CD4-positive, alpha-beta T cell treated with Interleukin-6 at 100 ng/mL for 8 hours (primary cell): Measurements from ENCODE around the gene NAPA.

ENCODE experiments used
- DNase-seq: peaks from one replicate; pipeline ENCODE4 v3.0.0-alpha.2; 2020; ENCODE audit warnings: mixed read lengths, low spot score

Gene NAPA

DNA sequence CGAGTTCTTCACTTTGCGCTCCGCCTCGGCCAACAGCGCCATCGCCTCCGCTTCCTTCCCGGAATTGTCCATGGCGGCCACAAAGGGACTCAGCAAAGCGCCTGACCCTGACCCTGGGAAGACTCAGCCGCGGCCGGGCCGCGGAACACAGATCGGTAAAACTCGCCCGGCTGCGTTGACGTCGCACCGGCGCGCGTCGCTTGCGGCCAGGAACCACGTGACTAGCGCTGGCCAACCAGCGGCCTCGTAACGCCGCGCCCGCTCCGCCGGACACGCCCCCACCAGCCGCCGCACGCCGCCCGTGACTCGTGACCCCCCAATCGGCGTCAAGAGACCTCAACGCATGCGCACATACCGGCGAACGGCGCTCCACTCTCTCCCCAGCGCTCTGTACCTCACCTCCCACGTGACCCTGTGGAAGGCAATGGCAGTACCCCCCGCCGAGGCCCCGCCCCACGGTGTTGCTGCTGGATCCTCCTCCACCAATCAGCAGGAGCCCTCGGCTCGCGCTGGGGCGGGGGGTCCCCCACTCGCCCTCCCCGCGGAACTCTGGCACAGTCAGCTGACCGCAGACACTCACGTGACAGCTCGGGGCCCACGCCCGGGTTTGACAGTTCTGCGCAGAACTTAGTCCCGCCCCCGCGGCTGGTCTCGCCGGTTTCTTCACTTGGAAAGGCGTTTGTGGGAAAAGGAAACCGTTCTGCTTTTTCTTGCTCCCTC lies at the start of gene NAPA:
Gene NAPA (minus strand): TSS at position 195 of the 720 bp plus-strand sequence. CDS start 123 bp downstream, at position 72.
- DNase-seq: peak; percentile 100

DNA sequence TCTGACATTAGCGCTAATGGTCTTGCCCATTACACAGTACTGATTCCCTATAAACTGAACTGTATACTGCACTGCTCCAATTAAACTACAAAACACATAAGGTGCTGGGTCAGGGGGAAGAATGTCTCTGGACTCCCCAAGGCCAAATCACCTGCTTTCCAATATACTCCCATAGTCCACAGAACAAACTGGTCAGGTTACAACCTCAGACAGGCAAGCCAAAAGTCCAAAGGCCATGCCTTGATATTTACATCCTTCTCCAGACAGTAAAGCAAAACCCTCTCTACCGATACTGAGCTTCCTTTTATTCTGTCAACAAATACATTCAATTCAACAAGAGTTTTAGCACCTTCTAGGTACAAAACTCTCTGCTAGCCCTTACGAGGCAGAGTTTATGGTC lies 49.2 kb upstream of the NAPA start:
- DNase-seq: no peak

DNA sequence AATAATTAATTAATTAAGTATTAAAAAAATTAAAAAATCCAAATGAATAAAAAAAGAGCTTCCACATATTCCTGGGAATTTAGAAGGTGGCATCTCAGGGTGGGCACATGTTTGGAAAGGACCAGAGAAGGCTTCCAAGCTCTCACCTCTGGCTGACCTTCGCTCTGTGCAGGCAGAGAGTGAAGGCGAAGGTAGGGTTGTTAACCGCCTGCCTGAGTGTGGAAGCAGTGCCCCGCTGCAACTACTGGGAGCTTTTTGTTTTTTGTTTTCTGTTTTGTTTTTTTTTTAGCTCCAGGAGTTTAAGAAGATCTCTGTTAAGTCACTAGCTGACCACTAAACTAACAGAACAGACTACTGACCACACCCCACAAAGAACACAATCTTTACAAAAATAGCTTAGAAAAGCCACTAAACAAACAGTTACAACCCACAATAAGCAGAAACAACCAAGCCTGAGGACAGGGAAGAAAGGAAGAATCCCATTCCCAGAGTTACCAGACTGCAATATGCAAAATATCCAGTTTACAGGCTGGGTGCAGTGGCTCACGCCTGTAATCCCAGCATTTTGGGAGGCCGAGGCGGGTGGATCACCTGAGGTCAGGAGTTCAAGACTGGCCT lies 46.7 kb upstream of the NAPA start:
- no peak for DNase-seq

DNA sequence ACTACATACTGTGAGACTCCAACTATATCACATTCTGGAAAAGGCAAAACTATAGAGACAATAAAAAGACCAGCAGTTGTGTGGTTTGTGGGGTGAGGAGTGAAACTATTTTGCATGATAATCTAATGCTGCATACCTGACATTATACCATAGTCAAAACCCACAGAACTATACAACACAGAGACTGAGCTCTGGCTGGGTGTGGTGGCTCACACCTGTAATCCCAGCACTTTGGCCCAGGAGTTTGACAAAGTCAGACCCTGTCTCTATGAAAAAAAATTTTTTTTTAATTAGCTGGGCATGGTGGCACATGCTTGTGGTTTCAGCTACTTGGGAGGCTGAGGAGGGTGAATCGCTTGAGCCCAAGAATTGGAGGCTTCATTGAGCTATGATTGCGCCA lies 46.1 kb upstream of the NAPA start:
- no peak for DNase-seq

DNA sequence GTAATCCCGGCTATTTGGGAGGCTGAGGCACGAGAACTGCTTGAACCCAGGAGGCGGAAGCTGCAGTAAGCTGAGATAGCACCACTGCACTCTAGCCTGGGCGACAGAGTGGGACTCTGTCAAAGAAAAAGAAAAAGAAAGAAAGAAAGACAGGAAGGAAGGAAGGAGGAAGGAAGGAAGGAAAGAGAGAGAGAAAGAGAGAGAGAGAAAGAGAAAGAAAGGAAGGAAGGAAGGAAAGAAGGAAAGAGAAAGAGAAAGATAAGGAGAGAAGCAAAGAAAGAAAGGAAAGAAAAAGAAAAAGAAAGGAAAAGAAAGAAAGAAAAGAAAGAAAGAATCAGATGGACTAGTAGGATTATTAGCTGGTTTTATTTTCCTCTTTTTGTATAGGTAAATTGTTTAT lies 35.3 kb upstream of the NAPA start:
- no peak for DNase-seq

DNA sequence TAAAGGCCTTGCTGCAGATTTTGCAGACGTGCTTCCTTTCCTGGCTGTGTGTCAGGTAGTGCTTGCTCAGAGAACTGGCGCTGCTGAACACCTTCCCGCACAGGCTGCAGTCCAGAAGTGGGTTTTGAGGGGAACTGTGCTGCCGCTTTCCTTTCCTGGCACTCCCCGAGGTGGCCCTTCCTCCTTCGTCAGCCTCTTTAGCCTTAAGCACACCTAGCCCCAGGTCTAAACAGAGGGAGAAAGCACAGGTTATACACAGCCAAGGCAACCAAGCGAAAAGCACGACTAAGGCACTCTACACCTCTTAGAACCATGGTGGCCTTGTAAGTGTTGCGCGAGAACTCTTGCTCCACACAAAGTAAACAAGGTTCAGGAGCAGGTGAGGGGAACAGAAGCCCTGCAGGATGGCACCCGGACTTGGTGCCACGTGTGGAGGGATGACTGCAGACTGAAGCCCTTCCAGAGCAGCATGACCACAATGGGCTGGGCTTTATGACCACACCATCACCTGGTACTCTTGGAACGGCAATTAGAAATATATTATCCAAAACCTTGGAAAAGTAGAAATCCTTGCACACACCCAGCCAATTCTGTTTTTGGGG lies 34.5 kb upstream of the NAPA start:
- DNase-seq: no peak

DNA sequence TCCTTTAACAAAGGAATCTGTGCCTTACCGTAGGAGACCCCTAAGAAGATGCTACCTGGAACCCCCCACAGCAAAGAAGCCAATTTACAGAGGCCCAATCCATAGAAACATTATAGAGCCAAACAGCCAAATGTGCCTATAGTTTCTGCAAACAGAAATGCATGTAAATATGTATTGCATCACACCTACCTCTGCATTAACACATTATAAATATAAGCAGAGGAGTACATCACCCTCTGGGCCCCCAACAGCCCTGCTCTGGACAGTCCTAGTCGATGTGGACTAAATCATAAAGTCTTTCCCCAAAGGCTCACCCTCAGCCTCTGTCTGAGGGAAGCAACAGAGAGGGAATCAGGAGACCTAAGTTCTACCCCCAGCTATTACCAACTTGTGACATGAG lies 32.3 kb upstream of the NAPA start:
- no peak for DNase-seq

DNA sequence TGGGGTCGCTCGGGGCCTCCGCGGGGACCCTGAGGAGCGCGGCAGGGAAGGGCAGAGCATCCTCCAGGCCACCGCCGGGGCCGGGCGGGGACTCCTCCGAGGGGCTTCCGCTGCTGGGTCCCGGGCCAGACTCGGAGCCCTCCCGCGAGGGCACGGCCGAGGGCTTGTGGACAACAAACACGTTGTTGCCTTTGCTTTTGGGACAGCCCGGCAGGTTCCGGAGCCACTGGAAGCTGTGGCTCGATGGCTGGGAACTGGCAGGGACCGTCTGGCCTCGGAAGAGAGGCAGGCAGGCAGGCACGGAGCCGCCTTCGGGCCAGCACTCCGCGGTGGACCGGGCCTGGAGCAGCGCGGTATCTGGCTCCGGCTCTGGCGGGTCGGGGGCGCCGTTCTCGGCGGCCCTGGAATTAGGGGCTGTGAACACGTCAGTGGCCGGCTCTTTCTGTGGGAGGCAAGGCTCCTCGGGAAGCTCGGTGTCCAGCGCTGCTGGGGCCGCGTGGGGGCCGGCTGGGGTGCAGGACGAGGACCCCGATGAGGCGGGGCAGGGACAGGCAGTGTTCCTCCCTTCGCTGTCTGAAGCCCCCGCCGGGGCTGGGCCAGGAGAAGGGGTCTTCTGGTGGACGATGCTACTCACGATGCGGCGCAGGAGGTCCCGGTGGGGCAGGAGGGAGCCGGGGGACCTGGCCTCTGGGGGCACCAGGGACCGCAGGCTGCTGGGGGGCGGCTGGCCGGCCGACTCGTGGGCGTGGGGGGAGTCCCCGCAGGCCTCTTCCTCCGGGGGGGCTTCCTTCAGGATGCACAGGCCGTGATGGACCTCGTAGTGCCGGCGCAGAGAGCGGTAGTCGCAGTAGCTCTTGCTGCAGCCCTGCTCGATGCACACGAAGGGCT lies 30.4 kb upstream of the NAPA start:
- DNase-seq: no peak

DNA sequence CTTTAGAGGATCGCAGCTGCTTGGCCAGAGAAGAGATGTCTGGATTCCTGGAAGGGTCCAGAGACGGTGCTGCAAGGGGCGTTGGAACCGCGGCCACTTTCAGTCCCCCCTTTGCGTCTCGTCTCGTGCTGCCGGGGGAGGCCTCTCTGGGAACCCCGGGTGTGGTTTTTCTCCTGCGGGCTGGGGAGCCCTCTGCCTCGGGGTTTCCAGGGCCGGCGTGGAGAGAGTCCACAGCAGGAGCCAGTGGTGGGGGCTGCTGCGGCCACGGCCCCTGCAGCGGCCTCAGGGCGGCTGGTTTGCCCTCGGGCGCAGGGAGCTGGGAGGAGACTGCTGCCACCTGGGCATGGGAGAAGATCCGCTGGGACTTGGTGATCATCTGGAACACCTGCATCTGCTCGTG lies 29.6 kb upstream of the NAPA start:
- no peak for DNase-seq

DNA sequence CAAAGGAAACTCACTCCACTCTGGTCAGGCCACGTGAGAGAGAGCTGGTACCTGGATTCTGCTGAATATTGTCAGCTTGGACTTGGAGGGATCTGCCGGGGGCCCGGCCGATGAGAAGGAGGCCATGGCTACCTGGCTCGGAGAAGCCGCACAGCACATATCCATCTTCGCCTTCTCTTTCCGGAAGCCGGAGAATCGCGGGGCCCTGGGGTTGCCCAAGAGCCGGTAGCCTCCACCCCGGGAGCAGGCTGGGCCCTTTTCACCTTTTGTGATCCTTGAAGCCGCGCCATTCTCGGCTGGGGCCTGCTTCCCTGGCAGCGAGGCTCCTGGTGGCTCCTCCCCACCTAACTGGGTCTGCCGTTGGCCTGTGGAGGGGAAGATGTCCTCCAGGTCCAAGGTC lies 29.2 kb upstream of the NAPA start:
- no peak for DNase-seq

DNA sequence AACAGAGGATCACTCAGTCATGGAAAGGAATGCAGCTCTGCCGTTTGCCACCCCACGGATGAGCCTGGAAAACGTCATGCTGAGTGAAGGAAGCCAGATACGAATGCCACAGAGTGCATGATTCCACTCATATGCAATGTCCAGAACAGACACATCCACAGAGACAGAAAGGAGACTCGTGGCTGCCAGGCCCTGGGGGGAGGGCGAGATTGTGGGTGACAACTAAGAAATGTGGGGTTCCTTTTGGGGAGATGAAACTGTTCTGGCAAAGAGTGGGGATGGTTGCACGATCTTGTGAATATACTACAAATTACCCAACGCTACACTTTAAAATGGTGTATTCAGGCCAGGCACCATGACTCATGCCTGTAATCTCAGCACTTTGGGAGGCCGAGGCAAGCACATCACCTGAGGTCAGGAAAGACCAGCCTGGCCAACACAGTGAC lies 27.2 kb upstream of the NAPA start:
- no peak for DNase-seq

DNA sequence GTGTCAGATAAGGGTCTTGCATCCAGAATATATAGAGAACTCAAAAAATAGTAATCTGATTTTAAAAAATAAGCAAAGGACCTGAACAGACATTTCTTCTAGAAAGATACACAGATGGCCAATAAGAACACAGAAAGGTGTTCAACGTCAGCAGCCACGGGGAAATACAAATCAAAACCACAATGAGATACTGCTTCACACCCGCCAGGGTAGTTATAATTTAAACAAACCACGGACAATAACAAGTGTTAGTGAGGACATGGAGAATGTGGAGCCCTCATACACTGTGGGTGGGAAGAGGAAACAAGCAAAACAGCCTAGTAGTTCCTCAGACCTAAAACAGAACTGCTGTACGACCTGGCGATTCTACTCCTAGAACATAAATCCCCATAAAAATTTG lies 26.7 kb upstream of the NAPA start:
- DNase-seq: peak; percentile 47

DNA sequence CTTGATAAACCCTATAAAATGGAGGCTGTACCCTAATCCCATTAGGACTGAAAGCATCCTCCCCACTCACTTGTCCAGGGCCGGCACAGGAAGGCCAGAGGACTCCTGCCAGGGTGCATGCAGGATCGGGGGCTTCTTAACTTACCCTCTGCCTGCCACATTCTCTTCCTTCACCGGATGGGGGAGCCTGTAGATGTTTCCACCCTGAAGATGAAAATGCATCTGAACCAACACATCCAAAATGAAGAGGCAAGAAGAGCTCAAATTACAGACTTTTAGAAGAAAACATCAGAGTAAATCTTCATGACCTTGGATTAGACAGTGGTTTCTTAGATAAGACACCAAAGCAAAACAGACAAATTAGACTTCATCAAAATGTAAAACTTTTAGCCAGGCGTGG lies 25.9 kb upstream of the NAPA start:
- DNase-seq: no peak

DNA sequence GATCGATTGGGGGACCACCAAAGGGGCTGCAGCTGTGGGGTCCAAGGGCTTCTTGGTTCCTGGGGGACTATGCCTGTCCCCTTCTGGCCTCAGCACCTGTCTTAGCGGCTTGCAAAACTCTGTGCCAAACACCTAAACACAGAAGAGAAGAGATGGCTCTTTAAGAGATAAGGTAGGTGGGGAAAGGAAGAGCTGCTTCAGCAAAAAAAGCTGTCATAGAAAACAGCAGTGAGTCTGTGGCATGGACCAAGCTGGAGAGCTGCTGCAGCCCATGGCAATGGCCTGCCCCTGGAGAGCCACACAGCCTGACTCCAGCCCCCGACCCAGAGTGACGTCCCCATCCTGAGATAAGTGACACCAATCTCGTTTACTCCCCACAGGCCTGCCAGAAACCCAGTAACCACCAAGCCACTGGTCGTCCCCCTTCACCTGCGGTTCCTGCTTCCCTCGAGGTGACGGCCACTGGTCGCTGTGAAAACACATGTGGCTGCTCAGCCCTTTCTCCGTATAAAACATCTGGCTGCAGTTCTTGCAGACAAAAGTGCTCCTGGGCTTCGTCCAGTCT lies 25.0 kb upstream of the NAPA start:
- no peak for DNase-seq

DNA sequence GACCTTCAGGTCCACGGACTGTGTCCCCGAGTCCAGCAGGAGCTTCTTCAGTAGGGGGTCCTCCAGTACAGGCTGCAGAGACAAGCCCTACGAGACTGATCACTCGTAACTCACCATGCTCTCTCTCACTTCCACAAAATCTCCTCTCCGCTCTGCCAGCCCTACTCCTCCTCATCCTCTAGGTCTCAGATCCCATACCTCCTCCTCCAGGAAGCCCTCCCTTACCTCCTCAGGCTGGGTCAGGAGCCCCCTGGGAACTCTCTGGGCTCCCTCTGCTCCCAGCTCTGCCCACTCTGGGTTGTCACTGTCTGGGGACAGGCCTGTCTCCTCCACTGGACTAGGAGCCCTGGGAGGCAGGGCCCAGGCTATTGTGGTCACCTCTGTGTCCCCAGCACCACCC lies 23.9 kb upstream of the NAPA start:
- DNase-seq: no peak

DNA sequence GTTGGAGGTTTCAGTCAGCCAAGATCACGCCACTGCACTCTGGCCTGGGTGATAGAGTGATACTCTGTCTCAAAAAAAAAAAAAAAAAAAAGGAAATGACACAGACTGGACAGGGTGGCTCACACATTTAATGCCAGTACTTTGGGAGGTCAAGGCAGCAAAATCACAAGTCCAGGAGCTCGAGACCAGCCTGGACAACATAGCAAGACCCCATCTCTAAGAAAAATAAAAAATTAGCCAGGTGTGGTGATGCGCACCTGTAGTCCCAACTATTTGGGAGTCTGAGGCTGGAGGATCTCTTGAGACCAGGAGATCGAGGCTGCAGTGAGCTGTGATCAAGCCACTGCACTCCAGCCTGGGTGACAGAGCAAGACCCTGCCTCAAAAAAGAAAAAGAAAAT lies 22.6 kb upstream of the NAPA start:
- no peak for DNase-seq

DNA sequence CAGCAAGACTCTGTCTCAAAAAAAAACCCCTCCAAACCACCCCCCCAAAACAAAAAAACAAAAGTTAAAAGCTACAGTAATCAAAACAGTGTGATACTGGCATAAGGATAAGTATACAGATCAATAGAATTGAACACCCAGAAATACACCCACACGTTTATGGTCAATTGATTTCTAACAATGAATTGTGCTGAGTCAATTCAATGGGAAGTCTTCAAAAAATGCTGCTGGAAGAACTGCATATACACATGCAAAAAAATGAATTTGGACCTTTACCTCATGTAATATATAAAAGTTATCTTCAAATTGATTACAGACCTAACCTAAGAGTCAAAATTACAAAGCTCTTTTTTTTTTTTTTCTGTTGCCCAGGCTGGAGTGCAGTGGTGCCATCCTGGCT lies 19.8 kb upstream of the NAPA start:
- DNase-seq: no peak

DNA sequence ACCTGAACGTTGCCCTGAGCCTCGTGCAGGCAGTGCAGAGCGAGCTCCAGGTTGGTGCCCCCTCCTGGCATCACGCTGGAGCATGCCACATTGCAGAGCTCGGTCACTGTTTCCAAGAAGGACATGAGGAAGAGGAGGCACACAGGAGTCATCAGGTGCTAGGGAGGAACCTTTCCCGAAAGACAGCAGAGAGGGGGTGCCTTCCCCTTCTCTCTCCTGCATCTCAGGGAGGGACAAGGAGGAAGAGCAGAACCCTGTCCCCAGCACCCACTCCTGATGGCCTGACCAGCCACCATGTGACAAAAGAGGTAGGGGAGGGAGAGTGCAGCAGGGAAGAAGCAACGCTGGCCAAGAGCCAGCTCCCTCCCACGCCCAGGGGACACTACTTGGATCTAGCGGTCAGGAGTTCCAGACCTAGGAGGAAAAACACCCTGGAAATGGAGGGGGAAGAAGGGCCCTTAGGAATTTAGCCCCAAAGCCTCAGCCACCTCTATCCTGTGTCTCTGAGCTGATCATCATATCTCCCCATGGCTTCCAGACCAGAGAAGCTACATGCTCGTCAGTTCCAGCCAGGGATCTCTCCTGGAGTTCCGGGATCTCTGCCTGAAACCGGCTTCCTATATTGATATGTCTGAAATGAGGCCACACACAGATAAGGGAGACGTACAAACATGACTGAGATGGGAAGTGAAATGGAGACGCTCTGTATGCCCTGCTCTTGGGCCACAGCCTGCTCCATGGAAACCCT lies 17.0 kb upstream of the NAPA start:
- no peak for DNase-seq

DNA sequence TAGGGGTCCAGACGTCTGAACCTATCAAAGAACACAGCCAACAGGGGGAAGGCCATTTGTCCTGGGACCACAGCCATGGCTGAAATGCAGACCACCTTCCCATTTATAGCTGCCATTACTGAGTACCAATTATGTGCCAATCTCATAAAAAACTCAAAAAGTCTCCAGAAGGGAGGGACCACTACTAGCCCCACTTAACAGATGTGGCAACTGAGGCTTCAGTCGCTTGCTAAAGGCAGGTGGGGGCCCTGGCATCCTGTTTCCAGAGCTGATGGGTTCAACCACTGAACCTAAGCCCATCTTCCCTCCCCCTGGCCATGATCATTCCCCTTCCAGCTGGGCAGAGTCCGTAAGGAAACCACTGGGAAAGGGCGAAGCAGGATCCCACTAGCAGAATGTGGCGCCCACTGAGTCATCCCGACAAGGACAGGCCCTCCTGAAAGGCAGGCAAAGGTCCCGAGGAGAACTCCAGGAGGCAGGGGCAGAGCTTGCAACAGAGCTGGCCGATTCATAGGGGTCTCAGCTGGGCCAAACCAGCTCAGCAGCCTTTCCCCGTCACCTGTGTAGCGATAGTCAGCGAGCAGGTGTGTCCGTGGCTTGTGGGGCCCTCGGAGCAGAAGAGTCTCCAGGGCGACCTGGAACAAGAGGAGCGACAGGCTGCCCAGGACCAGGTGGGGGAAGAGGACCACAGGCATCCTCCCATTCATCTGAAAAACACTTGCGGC lies 14.3 kb upstream of the NAPA start:
- DNase-seq: no peak

DNA sequence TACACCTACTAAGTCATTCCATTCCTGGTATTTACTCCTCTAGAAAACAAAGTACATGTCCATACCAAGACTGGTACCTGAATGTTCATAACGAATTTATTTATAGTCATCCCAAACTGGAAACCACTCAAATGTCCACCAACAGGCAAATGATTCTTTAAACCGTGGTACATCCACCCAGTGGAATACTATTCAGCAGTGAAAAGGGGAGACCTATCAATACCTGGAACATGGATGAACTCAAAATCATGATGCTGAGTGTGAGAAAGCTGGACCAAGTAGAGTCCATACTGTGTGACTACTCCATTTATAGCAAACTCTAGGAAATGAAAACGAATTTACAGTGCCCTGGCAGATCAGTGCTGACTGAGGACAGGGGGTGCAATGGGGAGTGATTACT lies 11.9 kb upstream of the NAPA start:
- no peak for DNase-seq

DNA sequence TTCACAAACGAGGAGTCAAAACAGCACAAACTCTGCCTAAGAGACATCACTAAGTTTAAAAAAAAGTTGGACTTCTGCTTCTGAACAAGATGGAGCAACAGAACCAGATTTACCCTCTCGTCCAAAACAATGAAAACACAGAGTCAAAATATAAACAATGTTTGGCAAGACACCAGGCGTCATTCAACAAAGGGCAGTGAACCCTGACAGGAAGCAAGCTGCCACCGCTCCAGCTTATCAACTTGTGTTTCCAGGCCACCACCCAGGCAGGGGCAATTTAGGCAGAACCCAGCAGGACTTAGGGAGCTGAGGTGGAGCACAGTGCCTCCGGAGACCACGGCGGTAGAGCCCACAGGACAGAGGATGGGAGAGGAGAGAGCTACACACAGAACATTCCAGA lies 8.6 kb upstream of the NAPA start:
- no peak for DNase-seq
